HEK293T (cell line): ENCODE data around the gene MTMR1.

Experiments
- CTBP1 ChIP-seq: fragments of 450-650 bp; IDR thresholded peaks from 2 replicates; pipeline ENCODE4 v1.6.1; 2016; ENCODE audit warnings: borderline replicate concordance
- FOXA1 ChIP-seq: fragments of 450-650 bp; IDR thresholded peaks from 2 replicates; pipeline ENCODE4 v1.6.1; 2016; ENCODE audit warnings: mild to moderate bottlenecking
- FOXK2 ChIP-seq: fragments of 450-650 bp; IDR thresholded peaks from 2 replicates; pipeline ENCODE4 v1.6.1; 2016; ENCODE audit warnings: mild to moderate bottlenecking
- L3MBTL2 ChIP-seq: fragments of 450-650 bp; conservative IDR thresholded peaks from 2 replicates; pipeline ENCODE4 v1.6.1; 2016; ENCODE audit warnings: mild to moderate bottlenecking
- LEF1 ChIP-seq: fragments of 450-650 bp; IDR thresholded peaks from 2 replicates; pipeline ENCODE4 v1.6.1; 2017; ENCODE audit warnings: mild to moderate bottlenecking, borderline replicate concordance
- NFRKB ChIP-seq: fragments of 450-650 bp; IDR thresholded peaks from 2 replicates; pipeline ENCODE4 v1.6.1; 2016; ENCODE audit warnings: mild to moderate bottlenecking, moderate library complexity
- SP1 ChIP-seq: fragments of 450-650 bp; IDR thresholded peaks from 2 replicates; pipeline ENCODE4 v1.6.1; 2017
- SUZ12 ChIP-seq: fragments of 450-650 bp; IDR thresholded peaks from 2 replicates; pipeline ENCODE4 v1.6.1; 2016; ENCODE audit warnings: mild to moderate bottlenecking

- TF ChIP-seq CTBP1 (no peak), FOXA1 (no peak), FOXK2 (no peak), SP1 (no peak), SUZ12 (no peak), LEF1 (no peak), L3MBTL2 (no peak), NFRKB (no peak)
Observed at GRCh38 chrX:150703695-150703974, 10.4 kb downstream of the MTMR1 start.
